H1 (cell line): ENCODE data around the gene KCNJ5. TPM values are rescaled to one million over a fixed set of nuclear protein-coding genes. Genes with fewer than 3 reads are reported as not detected.

Experiments
- CTCF ChIA-PET: fragments of 300-600 bp; sonication (Branson Sonifier 250); formaldehyde crosslinking; loops from one replicate; lab custom pipeline; 2021; ENCODE audit not compliant: partially characterized antibody; lab: Charles Lee
- POLR2A ChIA-PET: fragments of 300-600 bp; sonication (Branson Sonifier 250); formaldehyde crosslinking; loops from one replicate; lab custom pipeline; 2021; ENCODE audit warnings: inconsistent platforms; ENCODE audit not compliant: partially characterized antibody; lab: Charles Lee
- DNase-seq, 2 experiments: peaks; one replicate each; pipeline versions ENCODE4 v3.0.0 to v3.0.0-alpha.2; 2010 to 2022; ENCODE audit warnings: low spot score in 2 of 2, low read depth in 1 of 2, mixed read lengths in 1 of 2
- FAIRE-seq: peaks from 2 replicates; lab custom pipeline; 2011; peaks lifted over from hg19 to GRCh38; lab: Jason Lieb, UNC
- H2AFZ ChIP-seq: 2 replicates; pipeline ENCODE4 v1.8.1; 2012; ENCODE audit warnings: low read length, inconsistent platforms
- H2AK5ac ChIP-seq: 2 replicates; pipeline ENCODE4 v1.6.1; 2013; ENCODE audit warnings: low read depth, low read length
- H2BK120ac ChIP-seq: replicated peaks from 2 replicates; pipeline ENCODE3; 2013; ENCODE audit warnings: low read depth, low read length, inconsistent platforms
- H2BK12ac ChIP-seq: 2 replicates; pipeline ENCODE4 v1.6.1; 2013; ENCODE audit warnings: low read depth, low read length
- H2BK15ac ChIP-seq: 2 replicates; pipeline ENCODE4 v1.6.1; 2013; ENCODE audit warnings: low read length
- H2BK20ac ChIP-seq: 2 replicates; pipeline ENCODE4 v1.6.1; 2013; ENCODE audit warnings: low read length
- H2BK5ac ChIP-seq: 2 replicates; pipeline ENCODE4 v1.6.1; 2013; ENCODE audit warnings: low read depth, low read length
- H3K14ac ChIP-seq: 2 replicates; pipeline ENCODE4 v1.6.1; 2013; ENCODE audit warnings: inconsistent platforms; ENCODE audit not compliant: insufficient read length
- H3K18ac ChIP-seq: 2 replicates; pipeline ENCODE4 v1.6.1; 2013; ENCODE audit warnings: low read length; ENCODE audit errors: extremely low read depth
- H3K23ac ChIP-seq: 2 replicates; pipeline ENCODE4 v1.6.1; 2013; ENCODE audit warnings: inconsistent platforms; ENCODE audit not compliant: insufficient read length
- H3K23me2 ChIP-seq: 2 replicates; pipeline ENCODE4 v1.6.1; 2013; ENCODE audit warnings: low read depth, low read length
- H3K27ac ChIP-seq: 2 replicates; pipeline ENCODE4 v1.6.1; 2011; ENCODE audit warnings: low read depth, low read length, inconsistent platforms
- H3K27me3 ChIP-seq, 4 experiments: replicated peaks in 1 of 4; 1 replicate in 1 of 4; 2 replicates in 3 of 4; pipeline versions ENCODE4 v1.6.1 to v1.8.1; 2011 to 2013; ENCODE audit warnings: low read length in 3 of 4, mild to moderate bottlenecking in 3 of 4, inconsistent platforms in 2 of 4, mixed read lengths in 2 of 4, moderate library complexity in 1 of 4; ENCODE audit not compliant: control insufficient read depth in 3 of 4, insufficient read depth in 3 of 4; ENCODE audit errors: extremely low read depth in 1 of 4
- H3K36me3 ChIP-seq, 4 experiments: 2 replicates each; pipeline versions ENCODE4 v1.6.1 to v1.8.1; 2011 to 2013; ENCODE audit warnings: mild to moderate bottlenecking in 4 of 4, low read length in 3 of 4, moderate library complexity in 2 of 4, control low read depth in 1 of 4, inconsistent platforms in 1 of 4; ENCODE audit not compliant: insufficient read depth in 4 of 4, control insufficient read depth in 2 of 4
- H3K4ac ChIP-seq: replicated peaks from 2 replicates; pipeline ENCODE3; 2013; ENCODE audit warnings: low read length, low read depth, mixed read lengths, inconsistent platforms; ENCODE audit not compliant: insufficient read length
- H3K4me1 ChIP-seq, 4 experiments: replicated peaks in 1 of 4; 1 replicate in 1 of 4; 2 replicates in 3 of 4; pipeline versions ENCODE4 v1.6.1 to v1.8.1; 2011 to 2013; ENCODE audit warnings: low read length in 3 of 4, inconsistent platforms in 2 of 4, mixed read lengths in 1 of 4; ENCODE audit not compliant: insufficient read depth in 4 of 4, control insufficient read depth in 3 of 4
- H3K4me2 ChIP-seq, 2 experiments: 2 replicates each; pipeline versions ENCODE4 v1.6.1 to v1.8.1; 2011 to 2013; ENCODE audit warnings: low read depth in 2 of 2, low read length in 2 of 2, control low read depth in 1 of 2, inconsistent platforms in 1 of 2, mild to moderate bottlenecking in 1 of 2; ENCODE audit not compliant: insufficient read depth in 1 of 2
- H3K4me3 ChIP-seq, 4 experiments: fragments of 200-600, 300-600 bp in 1 of 4; sonication (generic), shearing (Covaris generic), sonication (Bioruptor Twin) in 1 of 4; 2 replicates each; pipeline versions ENCODE4 v1.5.1 to v1.8.1; 2011 to 2016; ENCODE audit warnings: low read length in 4 of 4, low read depth in 3 of 4, control low read depth in 2 of 4, inconsistent platforms in 2 of 4, mild to moderate bottlenecking in 2 of 4, mixed read lengths in 1 of 4, moderate library complexity in 1 of 4; ENCODE audit not compliant: insufficient read depth in 2 of 4; ENCODE audit errors: extremely low read depth in 1 of 4
- H3K56ac ChIP-seq: replicated peaks from 2 replicates; pipeline ENCODE3; 2013; ENCODE audit warnings: low read depth, mild to moderate bottlenecking, mixed read lengths, low read length, inconsistent platforms; ENCODE audit not compliant: insufficient read length
- H3K79me1 ChIP-seq: 2 replicates; pipeline ENCODE4 v1.6.1; 2013; ENCODE audit warnings: low read depth, low read length, control low read depth
- H3K79me2 ChIP-seq, 2 experiments: 2 replicates each; pipeline versions ENCODE4 v1.6.1 to v1.8.1; 2012 to 2013; ENCODE audit warnings: low read length in 2 of 2, mild to moderate bottlenecking in 2 of 2, inconsistent platforms in 1 of 2; ENCODE audit not compliant: insufficient read depth in 2 of 2, control insufficient read depth in 1 of 2
- H3K9ac ChIP-seq, 4 experiments: replicated peaks in 1 of 4; 1 replicate in 1 of 4; 2 replicates in 3 of 4; pipeline versions ENCODE4 v1.6.1 to v1.8.1; 2011 to 2013; ENCODE audit warnings: low read depth in 3 of 4, low read length in 3 of 4, control low read depth in 2 of 4, mild to moderate bottlenecking in 2 of 4, moderate library complexity in 2 of 4, inconsistent platforms in 1 of 4; ENCODE audit errors: extremely low read depth in 1 of 4
- H3K9me3 ChIP-seq, 2 experiments: 2 replicates each; pipeline versions ENCODE4 v1.6.1 to v1.8.1; 2012 to 2013; ENCODE audit warnings: mild to moderate bottlenecking in 2 of 2, moderate library complexity in 2 of 2, control low read depth in 1 of 2, inconsistent platforms in 1 of 2, low read depth in 1 of 2, low read length in 1 of 2, mixed read lengths in 1 of 2; ENCODE audit not compliant: insufficient read depth in 2 of 2
- H4K20me1 ChIP-seq, 2 experiments: replicated peaks in 1 of 2; 2 replicates each; pipeline versions ENCODE3 to v1.8.1; 2011 to 2013; ENCODE audit warnings: inconsistent platforms in 2 of 2, low read length in 2 of 2, mild to moderate bottlenecking in 1 of 2; ENCODE audit not compliant: insufficient read depth in 2 of 2, control insufficient read depth in 1 of 2
- H4K5ac ChIP-seq: 2 replicates; pipeline ENCODE4 v1.6.1; 2013; ENCODE audit warnings: low read length, low read depth, mixed read lengths, inconsistent platforms; ENCODE audit not compliant: insufficient read length
- H4K8ac ChIP-seq: 2 replicates; pipeline ENCODE4 v1.8.0; 2013; ENCODE audit warnings: mild to moderate bottlenecking, moderate library complexity, low read length, inconsistent platforms; ENCODE audit not compliant: insufficient read depth; ENCODE audit errors: extremely low read depth
- H4K91ac ChIP-seq: replicated peaks from 2 replicates; pipeline ENCODE3; 2013; ENCODE audit warnings: low read length, mixed read lengths, inconsistent platforms; ENCODE audit not compliant: insufficient read length
- EZH2 ChIP-seq: fragments of 200-600 bp; sonication (generic); IDR thresholded peaks from 2 replicates; pipeline ENCODE4 v1.7.1; 2012; ENCODE audit warnings: low read depth, mild to moderate bottlenecking, moderate library complexity, low read length, inconsistent platforms; ENCODE audit not compliant: severe bottlenecking
- RAD21 ChIP-seq, 2 experiments: IDR thresholded peaks in 1 of 2; conservative IDR thresholded peaks in 1 of 2; 2 replicates each; pipeline ENCODE4 v1.6.1; 2011; ENCODE audit warnings: low read depth in 2 of 2, low read length in 2 of 2, improper control_type of control experiment in 1 of 2, inconsistent platforms in 1 of 2, mild to moderate bottlenecking in 1 of 2, moderate library complexity in 1 of 2
- SIRT6 ChIP-seq: IDR thresholded peaks from one replicate; pipeline ENCODE4 v1.7.1; 2012; ENCODE audit warnings: low read length, inconsistent platforms
- SUZ12 ChIP-seq: fragments of 200-600 bp; sonication (generic); IDR thresholded peaks from 2 replicates; pipeline ENCODE4 v1.6.1; 2012; ENCODE audit warnings: mild to moderate bottlenecking, inconsistent platforms, low read length, moderate library complexity, mixed read lengths
- whole genome bisulfite sequencing, 2 experiments: shearing (Covaris generic) in 1 of 2; methylation state at CpG; one replicate each; pipeline versions ENCODE4 v1.1.6 to v1.1.7; 2013 to 2015; ENCODE audit warnings: low lambda C conversion rate in 2 of 2, mixed read lengths in 2 of 2, inconsistent platforms in 1 of 2, low coverage in 1 of 2, missing lambda C conversion rate in 1 of 2; ENCODE audit not compliant: insufficient replicate concordance in 2 of 2, insufficient coverage in 1 of 2, insufficient read length in 1 of 2; ENCODE audit errors: extremely low coverage in 1 of 2, missing lambda C conversion rate in 1 of 2; 5-methylcytosine and 5-hydroxymethylcytosine counted together
- polyA plus RNA-seq, 7 experiments: library from polyadenylated mRNA; depleted of rRNA in 3 of 7; stranded (reverse) in 5 of 7; unstranded in 2 of 7; fragments of >200 nt in 5 of 7; fragments of 200-250 nt in 2 of 7; gene quantifications; 1 replicate in 5 of 7; 2 replicates in 1 of 7; 4 replicates in 1 of 7; pipeline versions ENCODE4 v1.2.1 to v1.2.3, GENCODE V29; 2011 to 2013; ENCODE audit warnings: missing spikeins in 2 of 7, mixed read lengths in 2 of 7
- total RNA-seq: library from RNA; stranded (reverse); fragmentation: NEBNext Ultra II Directional; extraction: Animal tissue kit (Norgen Biotek cat#: 25700); gene quantifications from 2 replicates; pipeline ENCODE4 v1.2.1, GENCODE V29; 2021
- TF ChIP-seq, protein P1 (sequence below): IDR thresholded peaks from 2 replicates; pipeline ENCODE4 v1.6.1; 2012; ENCODE audit warnings: inconsistent platforms
- TF ChIP-seq, protein P2 (sequence below), 3 experiments: IDR thresholded peaks; 1 replicate in 2 of 3; 2 replicates in 1 of 3; pipeline versions ENCODE4 v1.5.1 to v1.6.1; 2011; ENCODE audit warnings: low read length in 3 of 3, mild to moderate bottlenecking in 3 of 3, inconsistent platforms in 2 of 3, low read depth in 1 of 3, moderate library complexity in 1 of 3; ENCODE audit not compliant: insufficient read depth in 1 of 3; ENCODE audit errors: control extremely low read depth in 1 of 3

The KCNJ5 gene
- total and polyA plus RNA-seq, 2 of the 8 experiments (the other 6 are each of a cell fraction or from before 2014, with no cell fraction given) = 0.05 TPM; not detected in 1

DNA sequence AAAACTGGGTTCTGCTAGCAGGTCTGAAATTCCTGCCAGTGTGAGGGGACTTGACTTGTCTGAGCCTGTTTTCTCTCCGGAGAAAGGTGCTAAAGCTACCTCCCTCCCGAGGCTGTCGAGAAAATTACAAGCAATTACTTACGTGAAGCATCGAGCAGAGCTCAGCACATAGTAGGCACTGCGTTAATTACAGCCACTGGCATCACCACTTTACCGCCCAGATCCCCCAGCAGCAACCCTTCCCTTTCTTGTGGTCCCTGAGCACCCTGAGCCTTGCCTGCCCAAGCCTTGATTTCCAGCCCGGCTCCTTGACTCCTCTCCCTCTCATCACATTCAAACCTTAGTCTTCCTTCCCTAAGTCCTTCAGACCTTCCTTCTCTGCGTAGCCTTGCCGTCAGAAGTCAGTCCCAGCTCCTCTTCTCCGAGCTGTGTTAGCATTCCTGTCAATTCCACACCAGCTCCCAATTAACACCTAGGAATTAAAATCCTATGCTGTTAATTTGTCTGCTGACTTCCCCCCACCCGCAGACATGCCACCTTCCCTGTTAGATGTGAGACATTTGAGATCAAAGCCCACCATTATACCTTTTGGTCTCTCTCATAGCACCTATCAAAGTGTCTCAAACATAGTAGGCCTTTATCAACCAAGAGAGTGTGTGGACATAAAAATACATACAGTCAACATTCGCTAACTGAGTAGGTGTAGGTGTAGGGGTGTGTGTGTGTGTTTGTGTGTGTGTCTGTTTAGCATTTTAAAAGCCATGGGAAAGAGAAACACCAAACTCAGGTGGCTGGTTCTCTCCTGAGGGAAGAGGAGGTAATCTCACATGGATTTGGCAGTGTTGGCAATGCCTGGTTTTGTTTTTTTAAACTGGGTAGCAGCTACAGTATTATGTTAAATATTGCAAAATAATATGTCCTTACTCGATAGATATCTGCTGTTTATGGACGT is 2.8 kb upstream of the KCNJ5 start:
- H2AFZ ChIP-seq = no peak overlapping the region

More for the DNA sequence above, 2.8 kb upstream of the KCNJ5 start:
- H4K8ac ChIP-seq = no peak overlapping the region
- peak overlapping the region; percentile 47 to 52 for H3K4me2 ChIP-seq
- ChIA-PET CTCF (interaction anchor here (0.8 to 13.1 kb wide), 20 partner anchors 8 to 469 kb away, joined by 3 to 473 read pairs (median 4); partner anchors contain the start of gene TP53AIP1), POLR2A (no interaction called here)
- no peak overlapping the region for H3K9ac ChIP-seq
- H3K9me3 ChIP-seq = no peaks in the 10 kb centered on the region
- no peak overlapping the region for H4K5ac ChIP-seq
- no peak overlapping the region for H2AK5ac ChIP-seq
- no peaks in the 10 kb centered on the region for H3K36me3 ChIP-seq
- H3K79me2 ChIP-seq = no peaks in the 10 kb centered on the region
- no peak overlapping the region for H2BK20ac ChIP-seq
- H2BK5ac ChIP-seq = no peak overlapping the region
- no peak overlapping the region for H3K27ac ChIP-seq
- H4K91ac ChIP-seq = no peak overlapping the region
- H2BK120ac ChIP-seq = no peak overlapping the region
- TF ChIP-seq, protein P1, sequence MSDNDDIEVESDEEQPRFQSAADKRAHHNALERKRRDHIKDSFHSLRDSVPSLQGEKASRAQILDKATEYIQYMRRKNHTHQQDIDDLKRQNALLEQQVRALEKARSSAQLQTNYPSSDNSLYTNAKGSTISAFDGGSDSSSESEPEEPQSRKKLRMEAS = no peak
- TF ChIP-seq SUZ12 = peak; percentile 59; the same call in 1 of the 2 replicates
- TF ChIP-seq, protein P2, sequence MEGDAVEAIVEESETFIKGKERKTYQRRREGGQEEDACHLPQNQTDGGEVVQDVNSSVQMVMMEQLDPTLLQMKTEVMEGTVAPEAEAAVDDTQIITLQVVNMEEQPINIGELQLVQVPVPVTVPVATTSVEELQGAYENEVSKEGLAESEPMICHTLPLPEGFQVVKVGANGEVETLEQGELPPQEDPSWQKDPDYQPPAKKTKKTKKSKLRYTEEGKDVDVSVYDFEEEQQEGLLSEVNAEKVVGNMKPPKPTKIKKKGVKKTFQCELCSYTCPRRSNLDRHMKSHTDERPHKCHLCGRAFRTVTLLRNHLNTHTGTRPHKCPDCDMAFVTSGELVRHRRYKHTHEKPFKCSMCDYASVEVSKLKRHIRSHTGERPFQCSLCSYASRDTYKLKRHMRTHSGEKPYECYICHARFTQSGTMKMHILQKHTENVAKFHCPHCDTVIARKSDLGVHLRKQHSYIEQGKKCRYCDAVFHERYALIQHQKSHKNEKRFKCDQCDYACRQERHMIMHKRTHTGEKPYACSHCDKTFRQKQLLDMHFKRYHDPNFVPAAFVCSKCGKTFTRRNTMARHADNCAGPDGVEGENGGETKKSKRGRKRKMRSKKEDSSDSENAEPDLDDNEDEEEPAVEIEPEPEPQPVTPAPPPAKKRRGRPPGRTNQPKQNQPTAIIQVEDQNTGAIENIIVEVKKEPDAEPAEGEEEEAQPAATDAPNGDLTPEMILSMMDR (IDR thresholded peaks at IDR 0.05; ENCODE audit: control extremely low read depth in 1 of 3, insufficient read depth in 1 of 3, low read depth in 1 of 3, low read length in 3 of 3) = peak in 2 of 3 experiments; percentile 55 to 62; a peak in 3 of 4 replicates
- TF ChIP-seq SIRT6 = no peak
- TF ChIP-seq EZH2 = peak; percentile 43
- TF ChIP-seq RAD21 (IDR thresholded peaks at IDR 0.05 in 1 of 2, conservative IDR thresholded peaks at IDR 0.05 in 1 of 2; ENCODE audit: low read depth in 2 of 2, low read length in 2 of 2) = peak; percentile 36
- H3K14ac ChIP-seq = no peak overlapping the region
- H3K23me2 ChIP-seq = peaks cover 7% of the 10 kb centered on the region
- peaks cover 4 to 15% (median 12%) of the 10 kb centered on the region in 4 experiments; a peak in 6 of 7 replicates for H3K4me1 ChIP-seq
- H3K4ac ChIP-seq = no peak overlapping the region
- FAIRE-seq (peak; percentile 84), DNase-seq (peak in 1 of 2 experiments; percentile 59)
- H3K27me3 ChIP-seq = peaks cover 35 to 72% (median 67%) of the 10 kb centered on the region in 4 experiments
- 28% methylated on average over 15 of the region's 15 CpGs; no CpG with 5 or more reads in 1 of the 2 experiments for WGBS, 2 experiments
- H4K20me1 ChIP-seq = peaks cover 0 to 3% of the 10 kb centered on the region in 2 experiments
- H2BK15ac ChIP-seq = no peak overlapping the region
- no peak overlapping the region for H2BK12ac ChIP-seq
- H3K18ac ChIP-seq = no peak overlapping the region
- H3K79me1 ChIP-seq = no peaks in the 10 kb centered on the region
- no peak overlapping the region for H3K23ac ChIP-seq
- no peak overlapping the region; a peak in 1 of 8 replicates for H3K4me3 ChIP-seq
- H3K56ac ChIP-seq = no peak overlapping the region
